Mucosa of descending colon (tissue), 3 donors: ENCODE results near the gene CFAP251. TPM values are rescaled to one million over a fixed set of nuclear protein-coding genes. Genes with fewer than 3 reads are reported as not detected.

ENCODE experiments used
- ATAC-seq: fragments of 200-7000 bp; cut with Tn5 transposase; one replicate; pipeline ENCODE4 v1.9.1; 2020; ENCODE audit warnings: mild to moderate bottlenecking, moderate library complexity
- DNase-seq, 3 donors: peaks; one replicate each; pipeline ENCODE4 v3.0.0-alpha.2; 2020
- H3K36me3 ChIP-seq: fragments of 200-600 bp; one replicate; pipeline ENCODE4 v1.8.0; 2021; ENCODE audit warnings: low read depth, mild to moderate bottlenecking
- H3K4me1 ChIP-seq: fragments of 200-600 bp; one replicate; pipeline ENCODE4 v1.8.0; 2021; ENCODE audit warnings: low read depth, mild to moderate bottlenecking
- H3K4me3 ChIP-seq: fragments of 200-600 bp; one replicate; pipeline ENCODE4 v1.8.0; 2021; ENCODE audit warnings: mild to moderate bottlenecking
- H3K9me3 ChIP-seq: fragments of 200-600 bp; one replicate; pipeline ENCODE4 v1.8.0; 2021; ENCODE audit warnings: mild to moderate bottlenecking
- CTCF ChIP-seq: fragments of 200-600 bp; IDR thresholded peaks from one replicate; pipeline ENCODE4 v1.8.0; 2022; ENCODE audit warnings: antibody characterized with exemption, mild to moderate bottlenecking
- intact Hi-C, 2 donors: fragments of 100-400 bp; cut with DNase I in 1 of 2; cut with micrococcal nuclease in 1 of 2; formaldehyde crosslinking; loops; one replicate each; pipeline versions ENCODE4 v1.11.0 to v1.11.1; 2022; cut with DNase I, micrococcal nuclease
- total RNA-seq, 3 donors: library from RNA; stranded (reverse); fragmentation: NEBNext Ultra II Directional in 2 of 3; extraction: Animal tissue kit (Norgen Biotek cat#: 25700) in 2 of 3; gene quantifications; one replicate each; pipeline versions ENCODE4 v1.2.1 to v1.2.4, GENCODE V29; 2021 to 2023
- donor health status: DM: no; HTN: no; CAD: no; lungs with moderate emphysema.
- donor health status: DM: no; HTN: no; CAD: no.
- donor health status: DM: no; HTN: yes; CAD: no.

Gene CFAP251
- total RNA-seq, 3 donors from 2014 or later: 0.14 to 0.92 (median 0.55) TPM

- no peak for DNase-seq
- peaks cover 2% of the 10 kb centered on the region for H3K4me1 ChIP-seq
- intact Hi-C loops: no loop called here
- ATAC-seq: no peak
- H3K9me3 ChIP-seq: no peaks in the 10 kb centered on the region
- H3K36me3 ChIP-seq: no peaks in the 10 kb centered on the region
- TF ChIP-seq CTCF: no peak
- H3K4me3 ChIP-seq: no peak overlapping the region
Observed at GRCh38 chr12:121953117-121953692, 34.8 kb downstream of the CFAP251 start.

- TF ChIP-seq CTCF: no peak
- ATAC-seq: peak; percentile 43
- intact Hi-C loops: no loop called here
- H3K4me3 ChIP-seq: no peak overlapping the region
- H3K36me3 ChIP-seq: no peaks in the 10 kb centered on the region
- H3K4me1 ChIP-seq: peaks cover 2% of the 10 kb centered on the region
- no peak for DNase-seq
- H3K9me3 ChIP-seq: no peaks in the 10 kb centered on the region
Observed at GRCh38 chr12:121953695-121954094, 35.3 kb downstream of the CFAP251 start.

- Histone ChIP-seq H3K4me3 (no peak overlapping the region), H3K9me3 (no peaks in the 10 kb centered on the region), H3K4me1 (peaks cover 2% of the 10 kb centered on the region), H3K36me3 (no peaks in the 10 kb centered on the region)
- ATAC-seq (peak; percentile 64), DNase-seq (peak in 1 of 3 donors; percentile 12)
- intact Hi-C loops: no loop called here
- TF ChIP-seq CTCF: no peak
Observed at GRCh38 chr12:121955258-121956237, 37.2 kb downstream of the CFAP251 start.

- DNase-seq: no peak
- no peaks in the 10 kb centered on the region for H3K36me3 ChIP-seq
- no peak overlapping the region for H3K4me3 ChIP-seq
- no peak for ATAC-seq
- H3K4me1 ChIP-seq: peaks cover 2% of the 10 kb centered on the region
- TF ChIP-seq CTCF: no peak
- intact Hi-C loops: no loop called here
- H3K9me3 ChIP-seq: no peaks in the 10 kb centered on the region
Observed at GRCh38 chr12:121957861-121958515, 39.6 kb downstream of the CFAP251 start.

- Histone ChIP-seq H3K9me3 (no peaks in the 10 kb centered on the region), H3K4me3 (no peak overlapping the region), H3K36me3 (no peaks in the 10 kb centered on the region), H3K4me1 (peaks cover 2% of the 10 kb centered on the region)
- TF ChIP-seq CTCF: no peak
- intact Hi-C loops: no loop called here
- DNase-seq: no peak
- no peak for ATAC-seq
Observed at GRCh38 chr12:121958541-121959240, 40.3 kb downstream of the CFAP251 start.
